ENCODE measurements around the gene RBM44.

GRCh38 chr2:237886685-237887481 is 88.3 kb downstream of the RBM44 start:
- TF ChIP-seq, protein P1, sequence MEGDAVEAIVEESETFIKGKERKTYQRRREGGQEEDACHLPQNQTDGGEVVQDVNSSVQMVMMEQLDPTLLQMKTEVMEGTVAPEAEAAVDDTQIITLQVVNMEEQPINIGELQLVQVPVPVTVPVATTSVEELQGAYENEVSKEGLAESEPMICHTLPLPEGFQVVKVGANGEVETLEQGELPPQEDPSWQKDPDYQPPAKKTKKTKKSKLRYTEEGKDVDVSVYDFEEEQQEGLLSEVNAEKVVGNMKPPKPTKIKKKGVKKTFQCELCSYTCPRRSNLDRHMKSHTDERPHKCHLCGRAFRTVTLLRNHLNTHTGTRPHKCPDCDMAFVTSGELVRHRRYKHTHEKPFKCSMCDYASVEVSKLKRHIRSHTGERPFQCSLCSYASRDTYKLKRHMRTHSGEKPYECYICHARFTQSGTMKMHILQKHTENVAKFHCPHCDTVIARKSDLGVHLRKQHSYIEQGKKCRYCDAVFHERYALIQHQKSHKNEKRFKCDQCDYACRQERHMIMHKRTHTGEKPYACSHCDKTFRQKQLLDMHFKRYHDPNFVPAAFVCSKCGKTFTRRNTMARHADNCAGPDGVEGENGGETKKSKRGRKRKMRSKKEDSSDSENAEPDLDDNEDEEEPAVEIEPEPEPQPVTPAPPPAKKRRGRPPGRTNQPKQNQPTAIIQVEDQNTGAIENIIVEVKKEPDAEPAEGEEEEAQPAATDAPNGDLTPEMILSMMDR (IDR thresholded peaks at IDR 0.05; ENCODE audit: low read depth, low read length): no peak
- TF ChIP-seq POLR2A (IDR thresholded peaks at IDR 0.05; ENCODE audit: extremely low read depth, insufficient read length) (no peak), MYC (IDR thresholded peaks at IDR 0.05; ENCODE audit: low read depth, low read length) (no peak)

Data from NB4 (cell line).